ENCODE measurements around the gene EDEM1. TPM values are rescaled to one million over a fixed set of nuclear protein-coding genes. Genes with fewer than 3 reads are reported as not detected.

The EDEM1 gene
- total RNA-seq, 1 donor from 2014 or later, result 24.1 TPM

- Mint-ChIP-seq H3K9me3 (ENCODE audit: low read depth) (no peaks in the 10 kb centered on the region), H3K27me3 (no peaks in the 10 kb centered on the region), H3K36me3 (ENCODE audit: insufficient read depth) (peaks cover 23% of the 10 kb centered on the region), H3K4me3 (ENCODE audit: low read depth) (no peak overlapping the region), H3K27ac (no peak overlapping the region), H3K4me1 (ENCODE audit: low read depth) (peaks cover 16% of the 10 kb centered on the region)
- DNase-seq (ENCODE audit: low spot score, unreplicated experiment), result no peak
- TF ChIP-seq CTCF (IDR thresholded peaks at IDR 0.05; ENCODE audit: unreplicated experiment), result no peak
Measured at GRCh38 chr3:5195605-5196004, 8.1 kb downstream of the EDEM1 start.

- TF ChIP-seq CTCF (IDR thresholded peaks at IDR 0.05; ENCODE audit: unreplicated experiment), result no peak
- Mint-ChIP-seq H3K9me3 (ENCODE audit: low read depth) (no peaks in the 10 kb centered on the region), H3K4me3 (ENCODE audit: low read depth) (no peak overlapping the region), H3K27me3 (no peaks in the 10 kb centered on the region), H3K4me1 (ENCODE audit: low read depth) (peaks cover 13% of the 10 kb centered on the region), H3K27ac (peak overlapping the region; percentile 29), H3K36me3 (ENCODE audit: insufficient read depth) (peaks cover 28% of the 10 kb centered on the region)
- DNase-seq (ENCODE audit: low spot score, unreplicated experiment), result no peak
Measured at GRCh38 chr3:5197022-5197421, 9.5 kb downstream of the EDEM1 start.

- Mint-ChIP-seq H3K27ac (peak overlapping the region; percentile 29), H3K4me1 (ENCODE audit: low read depth) (peaks cover 8% of the 10 kb centered on the region), H3K9me3 (ENCODE audit: low read depth) (no peaks in the 10 kb centered on the region), H3K27me3 (no peaks in the 10 kb centered on the region), H3K4me3 (ENCODE audit: low read depth) (no peak overlapping the region), H3K36me3 (ENCODE audit: insufficient read depth) (peaks cover 30% of the 10 kb centered on the region)
- DNase-seq (ENCODE audit: low spot score, unreplicated experiment), result no peak
- no peak for TF ChIP-seq CTCF (IDR thresholded peaks at IDR 0.05; ENCODE audit: unreplicated experiment)
Measured at GRCh38 chr3:5197470-5198312, 10.2 kb downstream of the EDEM1 start.

GRCh38 chr3:5198313-5198677, 10.8 kb downstream of the EDEM1 start:
- Mint-ChIP-seq H3K27ac (no peak overlapping the region), H3K36me3 (ENCODE audit: insufficient read depth) (peaks cover 32% of the 10 kb centered on the region), H3K4me1 (ENCODE audit: low read depth) (peaks cover 8% of the 10 kb centered on the region), H3K9me3 (ENCODE audit: low read depth) (no peaks in the 10 kb centered on the region), H3K27me3 (no peaks in the 10 kb centered on the region), H3K4me3 (ENCODE audit: low read depth) (no peak overlapping the region)
- TF ChIP-seq CTCF (IDR thresholded peaks at IDR 0.05; ENCODE audit: unreplicated experiment), result no peak
- no peak for DNase-seq (ENCODE audit: low spot score, unreplicated experiment)

GRCh38 chr3:5198986-5199731, 11.7 kb downstream of the EDEM1 start:
- Mint-ChIP-seq H3K9me3 (ENCODE audit: low read depth) (no peaks in the 10 kb centered on the region), H3K36me3 (ENCODE audit: insufficient read depth) (peaks cover 33% of the 10 kb centered on the region), H3K27ac (no peak overlapping the region), H3K27me3 (no peaks in the 10 kb centered on the region), H3K4me1 (ENCODE audit: low read depth) (peaks cover 8% of the 10 kb centered on the region), H3K4me3 (ENCODE audit: low read depth) (no peak overlapping the region)
- no peak for TF ChIP-seq CTCF (IDR thresholded peaks at IDR 0.05; ENCODE audit: unreplicated experiment)
- DNase-seq (ENCODE audit: low spot score, unreplicated experiment), result no peak
